HG03025 (cell line): ENCODE data around the gene CHRNA9.

Experiments used
- ATAC-seq: cut with Tn5 transposase; IDR thresholded peaks from one replicate; pipeline ENCODE4 v1.9.1; 2021; ENCODE audit warnings: mild to moderate bottlenecking, moderate library complexity; ENCODE audit not compliant: unreplicated experiment, low FRiP score

Gene CHRNA9

DNA sequence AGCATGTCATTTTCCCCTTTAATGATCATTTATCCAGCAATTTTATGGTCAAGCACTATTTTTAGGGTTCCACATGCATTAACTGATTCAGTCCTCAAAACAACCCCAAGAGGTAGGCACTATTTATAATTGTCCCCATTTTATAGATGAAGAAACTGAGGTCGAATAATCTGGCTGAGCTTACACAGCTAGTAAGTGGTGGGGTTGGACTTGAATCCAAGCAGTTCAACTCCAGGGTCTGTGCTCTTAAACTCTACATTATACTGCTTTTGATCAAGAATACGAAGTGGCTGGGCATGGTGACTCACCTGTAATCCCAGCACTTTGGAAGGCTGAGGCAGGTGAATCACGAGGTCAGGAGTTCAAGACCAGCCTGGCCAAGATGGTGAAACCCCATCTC, 3.2 kb upstream of the CHRNA9 start:
- ATAC-seq = no peak

DNA sequence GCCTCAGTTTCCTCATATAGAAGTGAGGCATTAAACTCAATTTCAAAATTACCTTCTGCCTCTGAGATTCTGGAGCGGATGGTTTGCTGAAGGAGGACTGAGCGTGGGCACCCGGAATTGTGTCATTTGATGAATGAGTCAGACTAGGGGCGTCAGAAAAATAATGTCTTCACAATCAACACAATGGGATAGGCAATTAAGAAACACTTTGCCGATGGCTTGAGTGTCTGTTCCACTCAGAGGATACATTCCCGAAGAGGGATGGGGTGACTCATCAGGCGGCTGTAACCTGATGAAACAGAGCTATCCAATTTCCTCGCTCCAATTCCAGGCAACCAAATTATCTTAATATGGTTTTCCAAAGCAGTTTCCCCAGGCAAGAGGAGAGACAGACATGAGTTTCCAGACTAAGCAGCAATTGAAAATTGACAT, 1.2 kb upstream of the CHRNA9 start:
- no peak for ATAC-seq

GRCh38 chr4:40335525-40335894, 377 bp downstream of the CHRNA9 start:
- ATAC-seq = no peak

GRCh38 chr4:40337051-40337450, 1.9 kb downstream of the CHRNA9 start:
- ATAC-seq = no peak

DNA sequence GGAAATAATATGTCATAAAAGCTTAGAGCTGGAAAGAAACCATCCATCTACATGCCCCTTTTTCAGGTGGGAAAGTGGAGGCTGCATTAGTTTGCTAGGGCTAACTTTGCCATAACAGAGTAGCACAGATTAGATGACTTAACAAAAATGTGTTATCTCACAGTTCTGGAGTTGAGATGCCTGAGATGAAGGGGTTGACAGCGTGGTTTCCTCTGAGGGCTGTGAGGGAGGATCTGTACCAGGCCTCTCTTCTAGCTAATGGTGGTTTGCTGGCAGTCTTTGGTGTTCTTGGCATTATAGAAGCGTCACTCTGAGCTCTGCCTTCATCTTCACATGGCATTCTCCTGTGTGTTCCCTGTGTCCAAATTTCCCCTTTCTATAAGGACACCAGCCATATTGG, 2.4 kb downstream of the CHRNA9 start:
- no peak for ATAC-seq

GRCh38 chr4:40340030-40340429, 4.9 kb downstream of the CHRNA9 start:
- no peak for ATAC-seq

- no peak for ATAC-seq
Observed at GRCh38 chr4:40347472-40347871, 12.3 kb downstream of the CHRNA9 start.

DNA sequence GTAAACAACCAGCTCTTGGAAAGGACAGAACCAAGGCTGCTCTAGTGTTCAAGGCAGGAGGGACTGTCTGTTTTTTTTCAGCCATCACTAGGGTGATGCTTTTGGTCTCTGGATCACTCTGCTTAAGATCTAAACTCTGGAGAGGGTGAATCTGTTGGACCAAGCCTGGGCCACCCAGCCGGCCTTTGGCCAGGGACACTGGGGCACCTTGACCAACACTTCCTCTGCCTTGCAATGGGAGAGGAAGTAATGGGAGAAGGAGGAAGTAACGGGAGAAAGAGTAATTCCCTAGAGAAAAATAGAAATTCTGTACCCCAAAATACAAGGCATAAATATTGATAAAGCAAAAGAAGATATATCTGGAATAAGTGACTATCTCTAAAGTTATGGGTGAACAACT, 12.9 kb downstream of the CHRNA9 start:
- no peak for ATAC-seq

GRCh38 chr4:40349561-40350198, 14.5 kb downstream of the CHRNA9 start:
- ATAC-seq = no peak

DNA sequence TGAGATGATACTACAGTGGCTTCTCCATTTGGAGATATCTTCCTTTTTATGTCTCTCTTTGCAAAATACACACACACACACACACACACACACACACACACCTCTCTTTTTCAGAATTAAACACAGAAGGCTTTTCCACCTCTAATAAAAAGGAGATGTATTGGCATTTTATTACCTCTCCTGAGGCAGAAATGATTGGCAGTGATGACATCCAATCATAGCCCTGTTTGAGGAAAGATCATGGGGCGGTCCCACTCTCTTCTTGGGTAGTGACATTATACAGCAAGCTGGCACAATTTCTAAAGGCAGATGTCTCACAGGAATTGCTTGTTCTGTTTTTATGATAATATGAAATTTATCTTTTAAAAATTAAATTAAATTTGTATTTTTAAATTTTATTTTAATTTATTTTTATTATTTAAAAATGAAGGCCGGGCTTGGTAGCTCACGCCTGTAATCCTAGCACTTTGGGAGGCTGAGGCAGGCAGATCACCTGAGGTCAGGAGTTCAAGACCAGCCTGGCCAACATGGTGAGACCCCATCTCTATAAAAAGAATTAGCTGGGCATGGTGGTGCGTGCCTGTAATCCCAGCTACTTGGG, 15.6 kb downstream of the CHRNA9 start:
- ATAC-seq = no peak

- ATAC-seq = no peak
Observed at GRCh38 chr4:40354158-40354557, 19.0 kb downstream of the CHRNA9 start.

GRCh38 chr4:40355131-40355530, 20.0 kb downstream of the CHRNA9 start:
- no peak for ATAC-seq

- ATAC-seq = no peak
Observed at GRCh38 chr4:40357738-40358137, 22.6 kb downstream of the CHRNA9 start.

GRCh38 chr4:40361338-40361737, 26.2 kb downstream of the CHRNA9 start:
- ATAC-seq = no peak

GRCh38 chr4:40363382-40363920, 28.3 kb downstream of the CHRNA9 start:
- no peak for ATAC-seq

- ATAC-seq = no peak
Observed at GRCh38 chr4:40363945-40364344, 28.8 kb downstream of the CHRNA9 start.

GRCh38 chr4:40365766-40366165, 30.6 kb downstream of the CHRNA9 start:
- ATAC-seq = no peak

GRCh38 chr4:40367451-40367850, 32.3 kb downstream of the CHRNA9 start:
- ATAC-seq = no peak

DNA sequence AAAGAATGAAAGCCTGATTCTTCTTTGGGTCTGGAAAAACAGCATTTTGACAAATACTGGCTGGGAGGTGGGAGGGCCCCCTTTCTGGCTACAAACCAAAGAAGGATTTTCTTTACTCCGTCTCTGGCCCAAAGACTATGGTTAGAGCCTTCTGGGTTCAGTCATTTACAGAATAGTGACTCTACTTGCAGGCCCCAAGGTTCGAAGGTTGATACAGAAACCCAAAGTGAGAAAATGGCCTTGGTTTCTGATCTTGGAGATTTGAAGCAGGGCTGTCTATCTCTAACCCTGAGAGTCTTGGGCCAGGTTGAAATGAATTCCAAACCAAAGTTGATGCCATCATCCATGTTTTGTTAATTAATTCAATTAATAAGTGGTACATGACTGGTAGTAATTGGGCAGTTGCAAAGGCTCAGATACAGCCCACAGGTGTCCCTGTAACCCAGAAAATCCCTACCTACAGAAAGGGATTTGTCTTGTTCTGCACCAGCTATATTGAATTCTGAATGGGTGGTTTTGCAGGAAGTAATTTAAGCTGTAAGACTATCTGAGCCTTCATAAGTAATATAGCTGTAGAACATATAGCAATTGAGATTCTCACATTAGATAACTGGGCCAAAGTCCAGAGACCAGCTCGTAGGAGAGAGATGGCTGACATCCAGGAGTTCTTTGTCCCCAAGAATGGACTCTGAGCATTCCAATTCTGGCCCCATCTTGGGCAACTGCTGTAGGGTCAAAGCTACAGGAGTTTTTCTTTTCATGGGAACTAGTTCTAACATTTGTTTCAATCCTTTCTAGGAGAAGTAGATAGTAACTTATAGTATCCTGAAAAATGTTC, 34.5 kb downstream of the CHRNA9 start:
- ATAC-seq = no peak

- ATAC-seq = no peak
Observed at GRCh38 chr4:40372651-40373050, 37.5 kb downstream of the CHRNA9 start.

DNA sequence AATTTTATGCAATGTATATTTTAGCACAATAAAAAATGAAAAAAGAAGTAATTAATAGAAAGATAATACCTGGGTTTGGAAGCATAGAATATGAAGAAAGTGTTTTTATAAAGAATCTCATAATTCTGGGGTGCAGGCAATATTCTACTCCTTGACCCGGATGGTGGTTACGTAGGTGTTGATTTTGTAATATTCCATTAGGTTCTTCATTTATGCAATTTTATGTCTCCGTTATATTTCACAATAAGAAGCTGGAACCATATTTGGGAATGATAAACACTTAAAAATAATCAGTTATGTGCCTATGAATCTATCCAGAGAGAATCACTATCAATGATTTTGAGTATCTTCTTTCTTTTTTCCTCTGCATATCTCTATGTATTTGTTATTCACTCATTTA, 38.5 kb downstream of the CHRNA9 start:
- ATAC-seq = no peak
